ENCODE measurements around the gene SPECC1.

- TF ChIP-seq CTCF (IDR thresholded peaks at IDR 0.05): no peak
- TF ChIP-seq POLR2A (IDR thresholded peaks at IDR 0.05): no peak
Observed at GRCh38 chr17:20066253-20066652, 57.1 kb downstream of the SPECC1 start.

Data from lower leg skin (tissue), 3 donors.